Activated naive CD8-positive, alpha-beta T cell treated with anti-CD3 and anti-CD28 coated beads, Interleukin-2, amount 10 ng/mL, durations not matched to agents 7 days and 5 days (primary cell): ENCODE data around the gene SLC25A26. TPM values are rescaled to one million over a fixed set of nuclear protein-coding genes. Genes with fewer than 3 reads are reported as not detected.

Source experiments
- ATAC-seq: fragments of 150-1000 bp; cut with Tn5 transposase; one replicate; pipeline ENCODE4 v1.10.0; 2021; ENCODE audit warnings: low read depth, moderate library complexity
- POLR2A ChIA-PET: fragments of 350-600 bp; sonication (Branson Sonifier 250); formaldehyde crosslinking; loops from one replicate; lab custom pipeline; 2021; ENCODE audit warnings: antibody characterized with exemption; lab: Charles Lee
- DNase-seq: peaks from one replicate; pipeline ENCODE4 v3.0.0; 2021
- H3K27ac Mint-ChIP-seq: one replicate; pipeline ENCODE4 v1.8.0; 2022; ENCODE audit warnings: mild to moderate bottlenecking, mixed read lengths
- H3K27me3 Mint-ChIP-seq: one replicate; pipeline ENCODE4 v1.8.0; 2022; ENCODE audit warnings: mild to moderate bottlenecking, moderate library complexity, mixed read lengths
- H3K36me3 Mint-ChIP-seq: one replicate; pipeline ENCODE4 v1.8.0; 2021; ENCODE audit warnings: mild to moderate bottlenecking, mixed read lengths
- H3K4me1 Mint-ChIP-seq: one replicate; pipeline ENCODE4 v1.8.0; 2021; ENCODE audit warnings: mixed read lengths
- H3K4me3 Mint-ChIP-seq: one replicate; pipeline ENCODE4 v1.8.0; 2022; ENCODE audit warnings: mild to moderate bottlenecking, moderate library complexity, mixed read lengths
- H3K9me3 Mint-ChIP-seq: one replicate; pipeline ENCODE4 v1.8.0; 2021; ENCODE audit warnings: mixed read lengths
- total RNA-seq, 2 experiments: library from RNA; stranded (reverse); gene quantifications; one replicate each; pipeline ENCODE4 v1.2.3, GENCODE V29; 2021

Gene SLC25A26
- total RNA-seq, 2 experiments from 2014 or later: 17.0 to 17.8 TPM

GRCh38 chr3:66236281-66236680 lies 15.5 kb downstream of the SLC25A26 start:
- peaks cover 2% of the 10 kb centered on the region for H3K4me1 Mint-ChIP-seq
- peaks cover 28% of the 10 kb centered on the region for H3K9me3 Mint-ChIP-seq
- no peaks in the 10 kb centered on the region for H3K27me3 Mint-ChIP-seq
- no peak for ATAC-seq
- DNase-seq: no peak
- H3K36me3 Mint-ChIP-seq: peaks cover 44% of the 10 kb centered on the region
- H3K27ac Mint-ChIP-seq: no peak overlapping the region
- no peak overlapping the region for H3K4me3 Mint-ChIP-seq
- POLR2A ChIA-PET: no interaction called here

GRCh38 chr3:66237552-66237951 lies 16.8 kb downstream of the SLC25A26 start:
- Mint-ChIP-seq H3K36me3 (peaks cover 45% of the 10 kb centered on the region), H3K9me3 (peaks cover 24% of the 10 kb centered on the region), H3K4me3 (no peak overlapping the region), H3K27me3 (no peaks in the 10 kb centered on the region), H3K4me1 (peaks cover 7% of the 10 kb centered on the region), H3K27ac (no peak overlapping the region)
- ATAC-seq: no peak
- POLR2A ChIA-PET: no interaction called here
- DNase-seq: no peak

- ATAC-seq: no peak
- Mint-ChIP-seq H3K27me3 (no peaks in the 10 kb centered on the region), H3K4me1 (peaks cover 7% of the 10 kb centered on the region), H3K36me3 (peaks cover 55% of the 10 kb centered on the region), H3K4me3 (no peak overlapping the region), H3K27ac (no peak overlapping the region), H3K9me3 (peaks cover 20% of the 10 kb centered on the region)
- POLR2A ChIA-PET: no interaction called here
- no peak for DNase-seq
Observed at GRCh38 chr3:66239513-66240123, 18.8 kb downstream of the SLC25A26 start.

- peaks cover 54% of the 10 kb centered on the region for H3K36me3 Mint-ChIP-seq
- H3K4me1 Mint-ChIP-seq: peaks cover 7% of the 10 kb centered on the region
- peaks cover 17% of the 10 kb centered on the region for H3K9me3 Mint-ChIP-seq
- ATAC-seq: no peak
- no peak overlapping the region for H3K4me3 Mint-ChIP-seq
- POLR2A ChIA-PET: no interaction called here
- H3K27ac Mint-ChIP-seq: no peak overlapping the region
- DNase-seq: no peak
- no peaks in the 10 kb centered on the region for H3K27me3 Mint-ChIP-seq
Observed at GRCh38 chr3:66241466-66241865, 20.7 kb downstream of the SLC25A26 start.

GRCh38 chr3:66242788-66243464 lies 22.1 kb downstream of the SLC25A26 start:
- no peak overlapping the region for H3K4me3 Mint-ChIP-seq
- H3K27ac Mint-ChIP-seq: no peak overlapping the region
- DNase-seq (no peak), ATAC-seq (no peak)
- H3K36me3 Mint-ChIP-seq: peaks cover 42% of the 10 kb centered on the region
- H3K9me3 Mint-ChIP-seq: peaks cover 13% of the 10 kb centered on the region
- H3K27me3 Mint-ChIP-seq: no peaks in the 10 kb centered on the region
- POLR2A ChIA-PET: no interaction called here
- H3K4me1 Mint-ChIP-seq: peaks cover 7% of the 10 kb centered on the region

- no peaks in the 10 kb centered on the region for H3K4me1 Mint-ChIP-seq
- H3K27ac Mint-ChIP-seq: no peak overlapping the region
- ATAC-seq (no peak), DNase-seq (no peak)
- POLR2A ChIA-PET: no interaction called here
- H3K9me3 Mint-ChIP-seq: no peaks in the 10 kb centered on the region
- peaks cover 11% of the 10 kb centered on the region for H3K36me3 Mint-ChIP-seq
- H3K4me3 Mint-ChIP-seq: no peak overlapping the region
- no peaks in the 10 kb centered on the region for H3K27me3 Mint-ChIP-seq
Observed at GRCh38 chr3:66248641-66249040, 27.8 kb downstream of the SLC25A26 start.

GRCh38 chr3:66253790-66254620 lies 33.2 kb downstream of the SLC25A26 start:
- Mint-ChIP-seq H3K36me3 (no peaks in the 10 kb centered on the region), H3K4me1 (no peaks in the 10 kb centered on the region)

GRCh38 chr3:66255865-66256264 lies 35.1 kb downstream of the SLC25A26 start:
- no peaks in the 10 kb centered on the region for H3K9me3 Mint-ChIP-seq
- H3K4me1 Mint-ChIP-seq: no peaks in the 10 kb centered on the region
- DNase-seq (no peak), ATAC-seq (no peak)
- POLR2A ChIA-PET: no interaction called here
- no peaks in the 10 kb centered on the region for H3K27me3 Mint-ChIP-seq
- no peak overlapping the region for H3K4me3 Mint-ChIP-seq
- H3K27ac Mint-ChIP-seq: no peak overlapping the region
- peaks cover 6% of the 10 kb centered on the region for H3K36me3 Mint-ChIP-seq

More at GRCh38 chr3:66253790-66254620, 33.2 kb downstream of the SLC25A26 start:
- H3K4me3 Mint-ChIP-seq: no peak overlapping the region
- POLR2A ChIA-PET: no interaction called here
- ATAC-seq: no peak
- H3K27me3 Mint-ChIP-seq: no peaks in the 10 kb centered on the region
- H3K9me3 Mint-ChIP-seq: no peaks in the 10 kb centered on the region
- DNase-seq: no peak
- H3K27ac Mint-ChIP-seq: no peak overlapping the region

- Mint-ChIP-seq H3K27me3 (no peaks in the 10 kb centered on the region), H3K4me1 (no peaks in the 10 kb centered on the region), H3K4me3 (no peak overlapping the region), H3K9me3 (no peaks in the 10 kb centered on the region), H3K36me3 (peaks cover 6% of the 10 kb centered on the region), H3K27ac (no peak overlapping the region)
- DNase-seq (no peak), ATAC-seq (no peak)
- POLR2A ChIA-PET: no interaction called here
Observed at GRCh38 chr3:66256806-66257205, 36.0 kb downstream of the SLC25A26 start.

GRCh38 chr3:66259566-66260255 lies 38.9 kb downstream of the SLC25A26 start:
- no peaks in the 10 kb centered on the region for H3K27me3 Mint-ChIP-seq
- no peak for ATAC-seq
- H3K4me1 Mint-ChIP-seq: no peaks in the 10 kb centered on the region
- H3K27ac Mint-ChIP-seq: no peak overlapping the region
- DNase-seq: no peak
- H3K9me3 Mint-ChIP-seq: no peaks in the 10 kb centered on the region
- peaks cover 6% of the 10 kb centered on the region for H3K36me3 Mint-ChIP-seq
- POLR2A ChIA-PET: no interaction called here
- H3K4me3 Mint-ChIP-seq: no peak overlapping the region

GRCh38 chr3:66260431-66260830 lies 39.6 kb downstream of the SLC25A26 start:
- POLR2A ChIA-PET: no interaction called here

GRCh38 chr3:66261355-66261754 lies 40.6 kb downstream of the SLC25A26 start:
- peaks cover 6% of the 10 kb centered on the region for H3K36me3 Mint-ChIP-seq
- H3K27me3 Mint-ChIP-seq: no peaks in the 10 kb centered on the region
- ATAC-seq (no peak), DNase-seq (no peak)
- no peak overlapping the region for H3K4me3 Mint-ChIP-seq
- POLR2A ChIA-PET: no interaction called here
- H3K27ac Mint-ChIP-seq: no peak overlapping the region
- no peaks in the 10 kb centered on the region for H3K4me1 Mint-ChIP-seq
- H3K9me3 Mint-ChIP-seq: no peaks in the 10 kb centered on the region

More at GRCh38 chr3:66260431-66260830, 39.6 kb downstream of the SLC25A26 start:
- Mint-ChIP-seq H3K4me3 (no peak overlapping the region), H3K9me3 (no peaks in the 10 kb centered on the region), H3K27ac (no peak overlapping the region), H3K36me3 (peaks cover 6% of the 10 kb centered on the region), H3K27me3 (no peaks in the 10 kb centered on the region), H3K4me1 (no peaks in the 10 kb centered on the region)
- no peak for DNase-seq
- ATAC-seq: no peak

GRCh38 chr3:66265649-66266048 lies 44.8 kb downstream of the SLC25A26 start:
- no peaks in the 10 kb centered on the region for H3K9me3 Mint-ChIP-seq
- no peak for ATAC-seq
- no peak for DNase-seq
- no peaks in the 10 kb centered on the region for H3K27me3 Mint-ChIP-seq
- POLR2A ChIA-PET: no interaction called here
- no peaks in the 10 kb centered on the region for H3K36me3 Mint-ChIP-seq
- H3K4me1 Mint-ChIP-seq: no peaks in the 10 kb centered on the region
- H3K4me3 Mint-ChIP-seq: no peak overlapping the region
- H3K27ac Mint-ChIP-seq: no peak overlapping the region
